GM23338 (cell line): Measurements from ENCODE around the gene ZCCHC24. TPM values are rescaled to one million over a fixed set of nuclear protein-coding genes. Genes with fewer than 3 reads are reported as not detected.

Experiments used
- ATAC-seq: fragments of 200-7000 bp; cut with Tn5 transposase; 3 replicates; pipeline ENCODE4 v1.9.1; 2020
- DNase-seq: peaks from one replicate; pipeline ENCODE4 v3.0.0-alpha.2; 2015; ENCODE audit warnings: low spot score
- H2AFZ ChIP-seq: fragments of 200-600 bp; sonication (generic); 2 replicates; pipeline ENCODE4 v1.8.0; 2016; ENCODE audit warnings: antibody characterized with exemption, mild to moderate bottlenecking, moderate library complexity
- H3F3A ChIP-seq: fragments of 200-600 bp; sonication (generic); replicated peaks from 2 replicates; pipeline ENCODE4 v1.8.0; 2017; ENCODE audit warnings: antibody characterized with exemption, mixed run types, low read depth
- H3K27ac ChIP-seq: fragments of 200-600 bp; sonication (generic); 2 replicates; pipeline ENCODE4 v1.6.1; 2016; ENCODE audit warnings: low read depth
- H3K27me3 ChIP-seq: fragments of 200-600 bp; sonication (generic); 2 replicates; pipeline ENCODE4 v1.8.0; 2016; ENCODE audit warnings: mild to moderate bottlenecking, mixed run types, moderate library complexity; ENCODE audit not compliant: insufficient read depth
- H3K36me3 ChIP-seq: fragments of 200-600 bp; sonication (generic); 2 replicates; pipeline ENCODE4 v1.8.0; 2016; ENCODE audit warnings: mild to moderate bottlenecking; ENCODE audit not compliant: insufficient read depth
- H3K4me1 ChIP-seq: fragments of 200-600 bp; sonication (generic); 2 replicates; pipeline ENCODE4 v1.8.0; 2016; ENCODE audit warnings: mild to moderate bottlenecking, moderate library complexity; ENCODE audit not compliant: insufficient read depth
- H3K4me2 ChIP-seq: fragments of 200-600 bp; sonication (generic); 2 replicates; pipeline ENCODE4 v1.7.1; 2017; ENCODE audit warnings: mixed run types
- H3K4me3 ChIP-seq: fragments of 200-600 bp; sonication (generic); 2 replicates; pipeline ENCODE4 v1.6.1; 2016; ENCODE audit warnings: mixed run types
- H3K79me2 ChIP-seq: fragments of 200-600 bp; sonication (generic); replicated peaks from 2 replicates; pipeline ENCODE4 v1.8.0; 2017; ENCODE audit warnings: mild to moderate bottlenecking; ENCODE audit not compliant: insufficient read depth
- H3K9me2 ChIP-seq: fragments of 200-600 bp; sonication (generic); 2 replicates; pipeline ENCODE4 v1.8.0; 2017; ENCODE audit not compliant: insufficient read depth
- H4K20me1 ChIP-seq: fragments of 200-600 bp; sonication (generic); replicated peaks from 2 replicates; pipeline ENCODE4 v1.8.0; 2017; ENCODE audit warnings: mild to moderate bottlenecking; ENCODE audit not compliant: insufficient read depth
- H3K27ac Mint-ChIP-seq: 2 replicates; pipeline ENCODE4 v1.8.0; 2020; ENCODE audit warnings: inconsistent platforms, mild to moderate bottlenecking, moderate library complexity, mixed read lengths
- H3K27me3 Mint-ChIP-seq: 3 replicates; pipeline ENCODE4 v1.8.0; 2022; ENCODE audit warnings: low read depth, mild to moderate bottlenecking, moderate library complexity, mixed read lengths, inconsistent platforms; ENCODE audit not compliant: insufficient read depth, poor library complexity
- H3K36me3 Mint-ChIP-seq: 3 replicates; pipeline ENCODE4 v1.8.0; 2021; ENCODE audit warnings: low read depth, mild to moderate bottlenecking, inconsistent platforms, moderate library complexity, mixed read lengths
- H3K4me1 Mint-ChIP-seq: 3 replicates; pipeline ENCODE4 v1.8.0; 2020; ENCODE audit warnings: mild to moderate bottlenecking, inconsistent platforms, mixed read lengths
- H3K4me3 Mint-ChIP-seq: 3 replicates; pipeline ENCODE4 v1.8.0; 2021; ENCODE audit warnings: moderate library complexity, mild to moderate bottlenecking, inconsistent platforms, mixed read lengths
- H3K9me3 Mint-ChIP-seq: 3 replicates; pipeline ENCODE4 v1.8.0; 2020; ENCODE audit warnings: moderate library complexity, mild to moderate bottlenecking, inconsistent platforms, mixed read lengths
- CREB1 ChIP-seq: fragments of 250-450 bp; sonication (Bioruptor Pico); IDR thresholded peaks from 2 replicates; pipeline ENCODE4 v1.5.0; 2020; ENCODE audit warnings: low read depth, mild to moderate bottlenecking, moderate library complexity
- EZH2 ChIP-seq: fragments of 200-600 bp; sonication (generic); IDR thresholded peaks from one replicate; pipeline ENCODE4 v1.8.0; 2017; ENCODE audit warnings: antibody characterized with exemption, mild to moderate bottlenecking, low read depth; ENCODE audit not compliant: unreplicated experiment
- EZH2phosphoT487 ChIP-seq: fragments of 200-600 bp; sonication (generic); IDR thresholded peaks from one replicate; pipeline ENCODE4 v1.8.1; 2018; ENCODE audit warnings: antibody characterized with exemption; ENCODE audit not compliant: unreplicated experiment
- JUNB ChIP-seq: IDR thresholded peaks from one replicate; pipeline ENCODE4 v1.6.1; 2016; ENCODE audit warnings: antibody characterized with exemption; ENCODE audit not compliant: unreplicated experiment
- NANOG ChIP-seq: IDR thresholded peaks from 2 replicates; pipeline ENCODE4 v1.6.1; 2016; ENCODE audit warnings: antibody characterized with exemption, borderline replicate concordance
- POLR2AphosphoS5 ChIP-seq: IDR thresholded peaks from 2 replicates; pipeline ENCODE4 v1.6.1; 2016; ENCODE audit warnings: antibody characterized with exemption, low read depth
- ZNF331 ChIP-seq: fragments of 250-450 bp; sonication (Bioruptor Pico); IDR thresholded peaks from 2 replicates; pipeline ENCODE4 v1.5.0; 2020; ENCODE audit warnings: low read depth, mild to moderate bottlenecking, moderate library complexity
- polyA plus RNA-seq: library from polyadenylated mRNA; unstranded; fragments of >200 nt; fragmentation: Nextera tagmentation; extraction: Ambion mirVana; gene quantifications from 2 replicates; pipeline ENCODE4 v1.2.1, GENCODE V29; 2016
- total RNA-seq: library from RNA; depleted of rRNA; stranded (reverse); fragments of >200 nt; shearing (Covaris generic); gene quantifications from 2 replicates; pipeline ENCODE4 v1.2.3, GENCODE V29; 2014
- TF ChIP-seq, protein P1 (sequence below), 2 experiments: fragments of 200-600 bp in 1 of 2; sonication (generic) in 1 of 2; conservative IDR thresholded peaks; 2 replicates each; pipeline versions ENCODE4 v1.5.1 to v1.6.1; 2016 to 2017; ENCODE audit warnings: antibody characterized with exemption in 2 of 2, low read depth in 2 of 2, mild to moderate bottlenecking in 2 of 2, moderate library complexity in 1 of 2
- TF ChIP-seq, protein P2 (sequence below): IDR thresholded peaks from one replicate; pipeline ENCODE4 v1.6.1; 2018; ENCODE audit warnings: antibody characterized with exemption; ENCODE audit not compliant: unreplicated experiment

ZCCHC24 gene
- total and polyA plus RNA-seq, 2 experiments from 2014 or later, result 2.0 to 10.1 TPM

DNA sequence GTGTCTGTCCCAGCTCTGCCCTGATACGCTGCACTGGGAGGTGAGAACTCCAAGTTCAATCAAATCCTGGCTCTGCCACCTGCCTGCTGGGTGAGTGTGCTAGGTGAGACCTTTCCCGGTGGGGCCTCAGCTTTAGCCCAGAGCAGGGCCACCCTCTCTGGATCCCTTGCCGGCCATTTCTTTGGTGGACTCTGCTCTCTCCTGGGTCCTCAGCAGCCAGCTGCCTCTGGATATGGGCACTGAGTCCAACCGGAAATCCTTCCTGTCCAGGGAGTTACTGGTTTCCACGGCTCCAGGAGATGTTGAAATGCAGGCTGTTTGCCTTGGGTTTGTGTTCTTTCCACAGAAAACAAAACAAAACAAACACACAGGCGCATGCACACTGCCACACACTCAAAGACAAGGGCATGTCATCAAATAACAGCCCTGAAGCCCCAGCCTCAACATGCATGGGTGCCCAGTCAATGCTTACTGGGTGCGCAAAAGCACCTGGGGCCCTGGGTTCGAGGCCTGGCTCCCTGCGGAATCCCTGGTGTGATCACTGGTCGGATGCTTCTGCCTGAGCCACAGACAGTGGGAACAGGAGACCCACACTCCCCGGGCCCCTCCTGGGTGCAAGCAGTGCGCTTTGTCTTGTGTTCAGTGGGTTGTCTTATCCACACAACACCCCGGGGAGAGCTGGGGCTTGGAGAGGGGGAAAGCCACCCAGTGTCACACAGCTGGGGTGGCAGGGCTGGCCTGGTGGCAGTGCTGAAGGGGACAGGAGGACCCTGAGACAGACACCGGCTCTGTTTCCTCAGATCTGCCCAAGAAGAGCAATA, 65.1 kb downstream of the ZCCHC24 start:
- H3K27ac ChIP-seq, result no peak overlapping the region
- H4K20me1 ChIP-seq, result no peaks in the 10 kb centered on the region
- no peak overlapping the region for H3K27ac Mint-ChIP-seq
- no peaks in the 10 kb centered on the region for H3K79me2 ChIP-seq
- H3K4me2 ChIP-seq, result no peak overlapping the region
- H3K4me3 Mint-ChIP-seq, result no peak overlapping the region
- no peaks in the 10 kb centered on the region for H3K4me1 ChIP-seq
- no peak for ATAC-seq
- no peak overlapping the region for H2AFZ ChIP-seq
- H3F3A ChIP-seq, result no peaks in the 10 kb centered on the region; the same call in 1 of the 2 replicates
- no peaks in the 10 kb centered on the region for H3K36me3 ChIP-seq
- H3K9me3 Mint-ChIP-seq, result no peaks in the 10 kb centered on the region; the same call in 2 of the 3 replicates
- peaks cover 3% of the 10 kb centered on the region; the same call in 2 of the 3 replicates for H3K4me1 Mint-ChIP-seq
- no peak overlapping the region for H3K4me3 ChIP-seq
- H3K9me2 ChIP-seq, result no peaks in the 10 kb centered on the region
- TF ChIP-seq CREB1 (CRISPR knock-in tag), result no peak
- TF ChIP-seq, protein P1, sequence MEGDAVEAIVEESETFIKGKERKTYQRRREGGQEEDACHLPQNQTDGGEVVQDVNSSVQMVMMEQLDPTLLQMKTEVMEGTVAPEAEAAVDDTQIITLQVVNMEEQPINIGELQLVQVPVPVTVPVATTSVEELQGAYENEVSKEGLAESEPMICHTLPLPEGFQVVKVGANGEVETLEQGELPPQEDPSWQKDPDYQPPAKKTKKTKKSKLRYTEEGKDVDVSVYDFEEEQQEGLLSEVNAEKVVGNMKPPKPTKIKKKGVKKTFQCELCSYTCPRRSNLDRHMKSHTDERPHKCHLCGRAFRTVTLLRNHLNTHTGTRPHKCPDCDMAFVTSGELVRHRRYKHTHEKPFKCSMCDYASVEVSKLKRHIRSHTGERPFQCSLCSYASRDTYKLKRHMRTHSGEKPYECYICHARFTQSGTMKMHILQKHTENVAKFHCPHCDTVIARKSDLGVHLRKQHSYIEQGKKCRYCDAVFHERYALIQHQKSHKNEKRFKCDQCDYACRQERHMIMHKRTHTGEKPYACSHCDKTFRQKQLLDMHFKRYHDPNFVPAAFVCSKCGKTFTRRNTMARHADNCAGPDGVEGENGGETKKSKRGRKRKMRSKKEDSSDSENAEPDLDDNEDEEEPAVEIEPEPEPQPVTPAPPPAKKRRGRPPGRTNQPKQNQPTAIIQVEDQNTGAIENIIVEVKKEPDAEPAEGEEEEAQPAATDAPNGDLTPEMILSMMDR (conservative IDR thresholded peaks at IDR 0.05; ENCODE audit: low read depth in 2 of 2), result no peak
- no peak for TF ChIP-seq EZH2phosphoT487
- TF ChIP-seq EZH2, result no peak
- TF ChIP-seq NANOG, result no peak
- TF ChIP-seq, protein P2, sequence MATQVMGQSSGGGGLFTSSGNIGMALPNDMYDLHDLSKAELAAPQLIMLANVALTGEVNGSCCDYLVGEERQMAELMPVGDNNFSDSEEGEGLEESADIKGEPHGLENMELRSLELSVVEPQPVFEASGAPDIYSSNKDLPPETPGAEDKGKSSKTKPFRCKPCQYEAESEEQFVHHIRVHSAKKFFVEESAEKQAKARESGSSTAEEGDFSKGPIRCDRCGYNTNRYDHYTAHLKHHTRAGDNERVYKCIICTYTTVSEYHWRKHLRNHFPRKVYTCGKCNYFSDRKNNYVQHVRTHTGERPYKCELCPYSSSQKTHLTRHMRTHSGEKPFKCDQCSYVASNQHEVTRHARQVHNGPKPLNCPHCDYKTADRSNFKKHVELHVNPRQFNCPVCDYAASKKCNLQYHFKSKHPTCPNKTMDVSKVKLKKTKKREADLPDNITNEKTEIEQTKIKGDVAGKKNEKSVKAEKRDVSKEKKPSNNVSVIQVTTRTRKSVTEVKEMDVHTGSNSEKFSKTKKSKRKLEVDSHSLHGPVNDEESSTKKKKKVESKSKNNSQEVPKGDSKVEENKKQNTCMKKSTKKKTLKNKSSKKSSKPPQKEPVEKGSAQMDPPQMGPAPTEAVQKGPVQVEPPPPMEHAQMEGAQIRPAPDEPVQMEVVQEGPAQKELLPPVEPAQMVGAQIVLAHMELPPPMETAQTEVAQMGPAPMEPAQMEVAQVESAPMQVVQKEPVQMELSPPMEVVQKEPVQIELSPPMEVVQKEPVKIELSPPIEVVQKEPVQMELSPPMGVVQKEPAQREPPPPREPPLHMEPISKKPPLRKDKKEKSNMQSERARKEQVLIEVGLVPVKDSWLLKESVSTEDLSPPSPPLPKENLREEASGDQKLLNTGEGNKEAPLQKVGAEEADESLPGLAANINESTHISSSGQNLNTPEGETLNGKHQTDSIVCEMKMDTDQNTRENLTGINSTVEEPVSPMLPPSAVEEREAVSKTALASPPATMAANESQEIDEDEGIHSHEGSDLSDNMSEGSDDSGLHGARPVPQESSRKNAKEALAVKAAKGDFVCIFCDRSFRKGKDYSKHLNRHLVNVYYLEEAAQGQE, result no peak
- peaks cover 5% of the 10 kb centered on the region for H3K27me3 Mint-ChIP-seq
- no peaks in the 10 kb centered on the region for H3K27me3 ChIP-seq
- no peak for DNase-seq
- no peaks in the 10 kb centered on the region for H3K36me3 Mint-ChIP-seq

DNA sequence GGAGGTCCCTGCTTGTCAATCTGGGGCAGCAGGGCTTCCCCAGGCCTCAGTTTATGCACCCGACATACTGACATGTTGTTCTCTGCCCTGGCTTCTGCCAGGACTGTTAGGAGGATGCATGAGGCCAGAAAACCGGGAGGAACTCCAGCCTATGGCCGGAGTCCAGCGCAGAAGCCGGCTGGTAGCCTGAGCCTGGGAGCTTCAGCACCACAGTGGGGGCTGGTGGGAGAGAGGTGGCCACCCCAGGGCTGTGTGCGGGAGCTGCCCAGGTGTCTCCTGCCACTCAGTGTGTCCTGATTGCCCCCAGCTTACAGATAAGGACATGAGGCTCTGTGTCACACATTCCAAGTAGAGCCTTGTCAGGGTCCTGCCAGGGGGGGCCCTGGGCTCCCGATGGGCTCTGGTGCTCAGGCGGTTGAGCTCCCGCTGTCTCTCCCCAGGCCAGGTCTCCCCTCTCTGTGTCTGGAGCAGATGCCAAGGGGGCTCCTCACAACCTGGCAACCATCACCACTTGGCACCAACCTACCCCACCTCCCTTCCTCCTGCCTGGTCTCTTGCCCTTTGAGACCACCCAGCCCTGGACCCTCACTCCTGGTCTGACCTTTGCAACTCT, 65.8 kb downstream of the ZCCHC24 start:
- H3K27ac Mint-ChIP-seq, result no peak overlapping the region
- TF ChIP-seq EZH2 (no peak), EZH2phosphoT487 (no peak), JUNB (no peak), POLR2AphosphoS5 (no peak), NANOG (no peak), ZNF331 (CRISPR knock-in tag) (no peak), CREB1 (CRISPR knock-in tag) (no peak)
- TF ChIP-seq, protein P2, result no peak
- TF ChIP-seq, protein P1 (conservative IDR thresholded peaks at IDR 0.05; ENCODE audit: low read depth in 2 of 2), result no peak

More for the DNA sequence above, 65.8 kb downstream of the ZCCHC24 start:
- H3K4me2 ChIP-seq, result no peak overlapping the region
- no peak overlapping the region for H3K4me3 ChIP-seq
- H3K79me2 ChIP-seq, result no peaks in the 10 kb centered on the region
- H3K9me2 ChIP-seq, result no peaks in the 10 kb centered on the region
- no peak overlapping the region for H2AFZ ChIP-seq
- peaks cover 9% of the 10 kb centered on the region for H3K27me3 Mint-ChIP-seq
- H3K27ac ChIP-seq, result no peak overlapping the region
- DNase-seq, result no peak
- no peaks in the 10 kb centered on the region for H3K27me3 ChIP-seq
- ATAC-seq, result no peak
- H3K4me1 ChIP-seq, result no peaks in the 10 kb centered on the region
- H3K9me3 Mint-ChIP-seq, result no peaks in the 10 kb centered on the region; the same call in 2 of the 3 replicates
- no peaks in the 10 kb centered on the region for H3K36me3 Mint-ChIP-seq
- no peaks in the 10 kb centered on the region; the same call in 1 of the 2 replicates for H3F3A ChIP-seq
- no peaks in the 10 kb centered on the region for H3K36me3 ChIP-seq
- peaks cover 5% of the 10 kb centered on the region; the same call in 2 of the 3 replicates for H3K4me1 Mint-ChIP-seq
- no peak overlapping the region for H3K4me3 Mint-ChIP-seq
- H4K20me1 ChIP-seq, result no peaks in the 10 kb centered on the region
